GM23338 (cell line): ENCODE measurements around the gene SELENON. TPM values are rescaled to one million over a fixed set of nuclear protein-coding genes. Genes with fewer than 3 reads are reported as not detected.

Experiments used
- ATAC-seq: fragments of 200-7000 bp; cut with Tn5 transposase; 3 replicates; pipeline ENCODE4 v1.9.1; 2020
- DNase-seq: peaks from one replicate; pipeline ENCODE4 v3.0.0-alpha.2; 2015; ENCODE audit warnings: low spot score
- H2AFZ ChIP-seq: fragments of 200-600 bp; sonication (generic); 2 replicates; pipeline ENCODE4 v1.8.0; 2016; ENCODE audit warnings: antibody characterized with exemption, mild to moderate bottlenecking, moderate library complexity
- H3F3A ChIP-seq: fragments of 200-600 bp; sonication (generic); replicated peaks from 2 replicates; pipeline ENCODE4 v1.8.0; 2017; ENCODE audit warnings: antibody characterized with exemption, mixed run types, low read depth
- H3K27ac ChIP-seq: fragments of 200-600 bp; sonication (generic); 2 replicates; pipeline ENCODE4 v1.6.1; 2016; ENCODE audit warnings: low read depth
- H3K27me3 ChIP-seq: fragments of 200-600 bp; sonication (generic); 2 replicates; pipeline ENCODE4 v1.8.0; 2016; ENCODE audit warnings: mild to moderate bottlenecking, mixed run types, moderate library complexity; ENCODE audit not compliant: insufficient read depth
- H3K36me3 ChIP-seq: fragments of 200-600 bp; sonication (generic); 2 replicates; pipeline ENCODE4 v1.8.0; 2016; ENCODE audit warnings: mild to moderate bottlenecking; ENCODE audit not compliant: insufficient read depth
- H3K4me1 ChIP-seq: fragments of 200-600 bp; sonication (generic); 2 replicates; pipeline ENCODE4 v1.8.0; 2016; ENCODE audit warnings: mild to moderate bottlenecking, moderate library complexity; ENCODE audit not compliant: insufficient read depth
- H3K4me2 ChIP-seq: fragments of 200-600 bp; sonication (generic); 2 replicates; pipeline ENCODE4 v1.7.1; 2017; ENCODE audit warnings: mixed run types
- H3K4me3 ChIP-seq: fragments of 200-600 bp; sonication (generic); 2 replicates; pipeline ENCODE4 v1.6.1; 2016; ENCODE audit warnings: mixed run types
- H3K79me2 ChIP-seq: fragments of 200-600 bp; sonication (generic); replicated peaks from 2 replicates; pipeline ENCODE4 v1.8.0; 2017; ENCODE audit warnings: mild to moderate bottlenecking; ENCODE audit not compliant: insufficient read depth
- H3K9me2 ChIP-seq: fragments of 200-600 bp; sonication (generic); 2 replicates; pipeline ENCODE4 v1.8.0; 2017; ENCODE audit not compliant: insufficient read depth
- H4K20me1 ChIP-seq: fragments of 200-600 bp; sonication (generic); replicated peaks from 2 replicates; pipeline ENCODE4 v1.8.0; 2017; ENCODE audit warnings: mild to moderate bottlenecking; ENCODE audit not compliant: insufficient read depth
- H3K27ac Mint-ChIP-seq: 2 replicates; pipeline ENCODE4 v1.8.0; 2020; ENCODE audit warnings: inconsistent platforms, mild to moderate bottlenecking, moderate library complexity, mixed read lengths
- H3K27me3 Mint-ChIP-seq: 3 replicates; pipeline ENCODE4 v1.8.0; 2022; ENCODE audit warnings: low read depth, mild to moderate bottlenecking, moderate library complexity, mixed read lengths, inconsistent platforms; ENCODE audit not compliant: insufficient read depth, poor library complexity
- H3K36me3 Mint-ChIP-seq: 3 replicates; pipeline ENCODE4 v1.8.0; 2021; ENCODE audit warnings: low read depth, mild to moderate bottlenecking, inconsistent platforms, moderate library complexity, mixed read lengths
- H3K4me1 Mint-ChIP-seq: 3 replicates; pipeline ENCODE4 v1.8.0; 2020; ENCODE audit warnings: mild to moderate bottlenecking, inconsistent platforms, mixed read lengths
- H3K4me3 Mint-ChIP-seq: 3 replicates; pipeline ENCODE4 v1.8.0; 2021; ENCODE audit warnings: moderate library complexity, mild to moderate bottlenecking, inconsistent platforms, mixed read lengths
- H3K9me3 Mint-ChIP-seq: 3 replicates; pipeline ENCODE4 v1.8.0; 2020; ENCODE audit warnings: moderate library complexity, mild to moderate bottlenecking, inconsistent platforms, mixed read lengths
- JUNB ChIP-seq: IDR thresholded peaks from one replicate; pipeline ENCODE4 v1.6.1; 2016; ENCODE audit warnings: antibody characterized with exemption; ENCODE audit not compliant: unreplicated experiment
- polyA plus RNA-seq: library from polyadenylated mRNA; unstranded; fragments of >200 nt; fragmentation: Nextera tagmentation; extraction: Ambion mirVana; gene quantifications from 2 replicates; pipeline ENCODE4 v1.2.1, GENCODE V29; 2016
- total RNA-seq: library from RNA; depleted of rRNA; stranded (reverse); fragments of >200 nt; shearing (Covaris generic); gene quantifications from 2 replicates; pipeline ENCODE4 v1.2.3, GENCODE V29; 2014
- TF ChIP-seq, protein P1 (sequence below): fragments of 250-450 bp; sonication (Bioruptor Pico); IDR thresholded peaks from 2 replicates; pipeline ENCODE4 v1.5.0; 2020; ENCODE audit warnings: mild to moderate bottlenecking, moderate library complexity
- TF ChIP-seq, protein P2 (sequence below), 2 experiments: fragments of 200-600 bp in 1 of 2; sonication (generic) in 1 of 2; conservative IDR thresholded peaks; 2 replicates each; pipeline versions ENCODE4 v1.5.1 to v1.6.1; 2016 to 2017; ENCODE audit warnings: antibody characterized with exemption in 2 of 2, low read depth in 2 of 2, mild to moderate bottlenecking in 2 of 2, moderate library complexity in 1 of 2
- TF ChIP-seq, protein P3 (sequence below): IDR thresholded peaks from one replicate; pipeline ENCODE4 v1.6.1; 2018; ENCODE audit warnings: antibody characterized with exemption; ENCODE audit not compliant: unreplicated experiment

The SELENON gene
- total and polyA plus RNA-seq, 2 experiments from 2014 or later = 17.9 to 93.2 TPM

DNA sequence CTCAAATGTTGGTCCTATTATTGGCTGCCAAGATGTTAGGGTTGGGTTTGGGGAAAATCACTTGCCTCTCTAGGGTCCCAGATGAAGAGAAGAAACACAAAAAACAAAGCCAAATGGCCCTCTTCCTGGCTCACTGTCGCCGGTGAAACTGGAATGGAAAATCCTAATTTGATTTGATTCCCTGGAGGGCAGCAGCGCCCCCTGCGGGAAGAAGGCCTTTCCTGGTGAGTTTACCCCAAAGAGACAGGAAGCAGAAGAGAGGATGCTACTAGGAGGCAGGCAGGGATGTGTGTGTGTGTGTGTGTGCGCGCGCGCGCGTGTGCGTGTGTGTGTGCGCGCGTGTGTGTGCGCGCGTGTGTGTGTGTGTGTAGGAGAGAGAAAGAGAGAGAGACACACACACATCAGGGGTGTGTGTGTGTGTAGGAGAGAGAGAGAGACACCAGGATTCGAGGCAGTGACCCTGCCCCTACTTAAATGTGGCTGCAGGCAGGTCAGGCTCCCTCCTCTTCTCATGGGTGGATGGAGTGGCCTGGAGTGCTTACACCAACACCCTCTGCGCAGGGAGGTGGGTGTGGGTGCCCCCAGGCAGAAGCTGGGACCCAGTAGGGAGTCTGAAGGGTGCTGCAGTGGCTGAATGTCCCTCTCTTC is 3.1 kb upstream of the SELENON start (continued):
- TF ChIP-seq, protein P1, sequence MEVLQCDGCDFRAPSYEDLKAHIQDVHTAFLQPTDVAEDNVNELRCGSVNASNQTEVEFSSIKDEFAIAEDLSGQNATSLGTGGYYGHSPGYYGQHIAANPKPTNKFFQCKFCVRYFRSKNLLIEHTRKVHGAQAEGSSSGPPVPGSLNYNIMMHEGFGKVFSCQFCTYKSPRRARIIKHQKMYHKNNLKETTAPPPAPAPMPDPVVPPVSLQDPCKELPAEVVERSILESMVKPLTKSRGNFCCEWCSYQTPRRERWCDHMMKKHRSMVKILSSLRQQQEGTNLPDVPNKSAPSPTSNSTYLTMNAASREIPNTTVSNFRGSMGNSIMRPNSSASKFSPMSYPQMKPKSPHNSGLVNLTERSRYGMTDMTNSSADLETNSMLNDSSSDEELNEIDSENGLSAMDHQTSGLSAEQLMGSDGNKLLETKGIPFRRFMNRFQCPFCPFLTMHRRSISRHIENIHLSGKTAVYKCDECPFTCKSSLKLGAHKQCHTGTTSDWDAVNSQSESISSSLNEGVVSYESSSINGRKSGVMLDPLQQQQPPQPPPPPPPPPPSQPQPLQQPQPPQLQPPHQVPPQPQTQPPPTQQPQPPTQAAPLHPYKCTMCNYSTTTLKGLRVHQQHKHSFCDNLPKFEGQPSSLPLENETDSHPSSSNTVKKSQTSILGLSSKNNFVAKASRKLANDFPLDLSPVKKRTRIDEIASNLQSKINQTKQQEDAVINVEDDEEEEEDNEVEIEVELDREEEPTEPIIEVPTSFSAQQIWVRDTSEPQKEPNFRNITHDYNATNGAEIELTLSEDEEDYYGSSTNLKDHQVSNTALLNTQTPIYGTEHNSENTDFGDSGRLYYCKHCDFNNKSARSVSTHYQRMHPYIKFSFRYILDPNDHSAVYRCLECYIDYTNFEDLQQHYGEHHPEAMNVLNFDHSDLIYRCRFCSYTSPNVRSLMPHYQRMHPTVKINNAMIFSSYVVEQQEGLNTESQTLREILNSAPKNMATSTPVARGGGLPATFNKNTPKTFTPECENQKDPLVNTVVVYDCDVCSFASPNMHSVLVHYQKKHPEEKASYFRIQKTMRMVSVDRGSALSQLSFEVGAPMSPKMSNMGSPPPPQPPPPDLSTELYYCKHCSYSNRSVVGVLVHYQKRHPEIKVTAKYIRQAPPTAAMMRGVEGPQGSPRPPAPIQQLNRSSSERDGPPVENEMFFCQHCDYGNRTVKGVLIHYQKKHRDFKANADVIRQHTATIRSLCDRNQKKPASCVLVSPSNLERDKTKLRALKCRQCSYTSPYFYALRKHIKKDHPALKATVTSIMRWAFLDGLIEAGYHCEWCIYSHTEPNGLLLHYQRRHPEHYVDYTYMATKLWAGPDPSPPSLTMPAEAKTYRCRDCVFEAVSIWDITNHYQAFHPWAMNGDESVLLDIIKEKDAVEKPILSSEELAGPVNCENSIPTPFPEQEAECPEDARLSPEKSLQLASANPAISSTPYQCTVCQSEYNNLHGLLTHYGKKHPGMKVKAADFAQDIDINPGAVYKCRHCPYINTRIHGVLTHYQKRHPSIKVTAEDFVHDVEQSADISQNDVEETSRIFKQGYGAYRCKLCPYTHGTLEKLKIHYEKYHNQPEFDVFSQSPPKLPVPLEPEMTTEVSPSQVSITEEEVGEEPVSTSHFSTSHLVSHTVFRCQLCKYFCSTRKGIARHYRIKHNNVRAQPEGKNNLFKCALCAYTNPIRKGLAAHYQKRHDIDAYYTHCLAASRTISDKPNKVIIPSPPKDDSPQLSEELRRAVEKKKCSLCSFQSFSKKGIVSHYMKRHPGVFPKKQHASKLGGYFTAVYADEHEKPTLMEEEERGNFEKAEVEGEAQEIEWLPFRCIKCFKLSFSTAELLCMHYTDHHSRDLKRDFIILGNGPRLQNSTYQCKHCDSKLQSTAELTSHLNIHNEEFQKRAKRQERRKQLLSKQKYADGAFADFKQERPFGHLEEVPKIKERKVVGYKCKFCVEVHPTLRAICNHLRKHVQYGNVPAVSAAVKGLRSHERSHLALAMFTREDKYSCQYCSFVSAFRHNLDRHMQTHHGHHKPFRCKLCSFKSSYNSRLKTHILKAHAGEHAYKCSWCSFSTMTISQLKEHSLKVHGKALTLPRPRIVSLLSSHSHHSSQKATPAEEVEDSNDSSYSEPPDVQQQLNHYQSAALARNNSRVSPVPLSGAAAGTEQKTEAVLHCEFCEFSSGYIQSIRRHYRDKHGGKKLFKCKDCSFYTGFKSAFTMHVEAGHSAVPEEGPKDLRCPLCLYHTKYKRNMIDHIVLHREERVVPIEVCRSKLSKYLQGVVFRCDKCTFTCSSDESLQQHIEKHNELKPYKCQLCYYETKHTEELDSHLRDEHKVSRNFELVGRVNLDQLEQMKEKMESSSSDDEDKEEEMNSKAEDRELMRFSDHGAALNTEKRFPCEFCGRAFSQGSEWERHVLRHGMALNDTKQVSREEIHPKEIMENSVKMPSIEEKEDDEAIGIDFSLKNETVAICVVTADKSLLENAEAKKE (CRISPR knock-in tag) = no peak

DNA sequence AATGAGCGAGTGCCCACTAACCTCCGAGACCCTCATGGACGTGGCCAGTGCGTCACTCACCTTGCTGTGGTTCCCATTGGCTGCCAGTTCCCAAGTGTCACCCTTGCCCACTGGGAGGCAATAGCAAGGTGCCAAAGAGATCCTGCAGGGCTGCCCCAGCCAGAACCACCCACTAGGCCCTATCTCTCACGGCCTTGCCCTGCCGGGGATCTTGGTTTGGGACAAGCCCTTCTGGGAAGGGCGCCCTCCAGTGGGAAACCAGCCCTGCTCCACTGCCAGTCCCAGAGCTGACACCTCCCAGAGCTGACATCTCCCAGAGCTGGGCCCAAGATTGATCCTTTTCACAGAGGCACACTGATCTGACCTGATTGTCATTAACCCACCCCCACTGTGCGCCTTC is 2.1 kb upstream of the SELENON start:
- Histone ChIP-seq H3K79me2 (0 out of 2 replicates have a peak, but pooled peaks cover 7% of the 10 kb centered on the region), H3K36me3 (no peaks in the 10 kb centered on the region), H3K9me2 (no peaks in the 10 kb centered on the region), H2AFZ (no peak overlapping the region), H3K4me1 (peaks cover 3% of the 10 kb centered on the region), H4K20me1 (peaks cover 3% of the 10 kb centered on the region; the same call in 1 of the 2 replicates), H3K4me2 (no peak overlapping the region), H3K4me3 (no peak overlapping the region), H3F3A (peaks cover 8% of the 10 kb centered on the region; the same call in 1 of the 2 replicates), H3K27me3 (no peaks in the 10 kb centered on the region), H3K27ac (no peak overlapping the region)
- ATAC-seq (peak; percentile 72), DNase-seq (peak; percentile 83)
- TF ChIP-seq, protein P2, sequence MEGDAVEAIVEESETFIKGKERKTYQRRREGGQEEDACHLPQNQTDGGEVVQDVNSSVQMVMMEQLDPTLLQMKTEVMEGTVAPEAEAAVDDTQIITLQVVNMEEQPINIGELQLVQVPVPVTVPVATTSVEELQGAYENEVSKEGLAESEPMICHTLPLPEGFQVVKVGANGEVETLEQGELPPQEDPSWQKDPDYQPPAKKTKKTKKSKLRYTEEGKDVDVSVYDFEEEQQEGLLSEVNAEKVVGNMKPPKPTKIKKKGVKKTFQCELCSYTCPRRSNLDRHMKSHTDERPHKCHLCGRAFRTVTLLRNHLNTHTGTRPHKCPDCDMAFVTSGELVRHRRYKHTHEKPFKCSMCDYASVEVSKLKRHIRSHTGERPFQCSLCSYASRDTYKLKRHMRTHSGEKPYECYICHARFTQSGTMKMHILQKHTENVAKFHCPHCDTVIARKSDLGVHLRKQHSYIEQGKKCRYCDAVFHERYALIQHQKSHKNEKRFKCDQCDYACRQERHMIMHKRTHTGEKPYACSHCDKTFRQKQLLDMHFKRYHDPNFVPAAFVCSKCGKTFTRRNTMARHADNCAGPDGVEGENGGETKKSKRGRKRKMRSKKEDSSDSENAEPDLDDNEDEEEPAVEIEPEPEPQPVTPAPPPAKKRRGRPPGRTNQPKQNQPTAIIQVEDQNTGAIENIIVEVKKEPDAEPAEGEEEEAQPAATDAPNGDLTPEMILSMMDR (conservative IDR thresholded peaks at IDR 0.05; ENCODE audit: low read depth in 2 of 2) = peak; percentile 64 to 89
- TF ChIP-seq, protein P3, sequence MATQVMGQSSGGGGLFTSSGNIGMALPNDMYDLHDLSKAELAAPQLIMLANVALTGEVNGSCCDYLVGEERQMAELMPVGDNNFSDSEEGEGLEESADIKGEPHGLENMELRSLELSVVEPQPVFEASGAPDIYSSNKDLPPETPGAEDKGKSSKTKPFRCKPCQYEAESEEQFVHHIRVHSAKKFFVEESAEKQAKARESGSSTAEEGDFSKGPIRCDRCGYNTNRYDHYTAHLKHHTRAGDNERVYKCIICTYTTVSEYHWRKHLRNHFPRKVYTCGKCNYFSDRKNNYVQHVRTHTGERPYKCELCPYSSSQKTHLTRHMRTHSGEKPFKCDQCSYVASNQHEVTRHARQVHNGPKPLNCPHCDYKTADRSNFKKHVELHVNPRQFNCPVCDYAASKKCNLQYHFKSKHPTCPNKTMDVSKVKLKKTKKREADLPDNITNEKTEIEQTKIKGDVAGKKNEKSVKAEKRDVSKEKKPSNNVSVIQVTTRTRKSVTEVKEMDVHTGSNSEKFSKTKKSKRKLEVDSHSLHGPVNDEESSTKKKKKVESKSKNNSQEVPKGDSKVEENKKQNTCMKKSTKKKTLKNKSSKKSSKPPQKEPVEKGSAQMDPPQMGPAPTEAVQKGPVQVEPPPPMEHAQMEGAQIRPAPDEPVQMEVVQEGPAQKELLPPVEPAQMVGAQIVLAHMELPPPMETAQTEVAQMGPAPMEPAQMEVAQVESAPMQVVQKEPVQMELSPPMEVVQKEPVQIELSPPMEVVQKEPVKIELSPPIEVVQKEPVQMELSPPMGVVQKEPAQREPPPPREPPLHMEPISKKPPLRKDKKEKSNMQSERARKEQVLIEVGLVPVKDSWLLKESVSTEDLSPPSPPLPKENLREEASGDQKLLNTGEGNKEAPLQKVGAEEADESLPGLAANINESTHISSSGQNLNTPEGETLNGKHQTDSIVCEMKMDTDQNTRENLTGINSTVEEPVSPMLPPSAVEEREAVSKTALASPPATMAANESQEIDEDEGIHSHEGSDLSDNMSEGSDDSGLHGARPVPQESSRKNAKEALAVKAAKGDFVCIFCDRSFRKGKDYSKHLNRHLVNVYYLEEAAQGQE = no peak
- no peak for TF ChIP-seq JUNB
- peaks cover 18% of the 10 kb centered on the region for H3K27me3 Mint-ChIP-seq
- no peaks in the 10 kb centered on the region for H3K9me3 Mint-ChIP-seq
- H3K4me1 Mint-ChIP-seq = peaks cover 32% of the 10 kb centered on the region
- H3K4me3 Mint-ChIP-seq = no peak overlapping the region
- H3K36me3 Mint-ChIP-seq = peaks cover 6% of the 10 kb centered on the region; the same call in 1 of the 3 replicates
- H3K27ac Mint-ChIP-seq = no peak overlapping the region
